Panc1 (cell line): ENCODE data around the gene NADSYN1. TPM values are rescaled to one million over a fixed set of nuclear protein-coding genes. Genes with fewer than 3 reads are reported as not detected.
A peak's percentile ranks its signal among the peaks of the same experiment; 100 is the strongest.

Experiments used
- ATAC-seq: fragments of 200-7000 bp; cut with Tn5 transposase; 2 replicates; pipeline ENCODE4 v1.9.1; 2020; ENCODE audit warnings: mild to moderate bottlenecking, moderate library complexity
- BruUV-seq: library from RNA; stranded (reverse); fragments of 400-500 nt; replicated peaks from 2 replicates; lab custom pipeline; 2021; lab: Mats Ljungman, UMichigan
- CTCF ChIA-PET: fragments of 300-600 bp; sonication (Branson Sonifier 250); formaldehyde crosslinking; loops from one replicate; lab custom pipeline; 2022; ENCODE audit warnings: antibody characterized with exemption; lab: Charles Lee
- POLR2A ChIA-PET: fragments of 300-600 bp; sonication (Branson Sonifier 250); formaldehyde crosslinking; loops from one replicate; lab custom pipeline; 2022; ENCODE audit warnings: antibody characterized with exemption; lab: Charles Lee
- DNase-seq: peaks from one replicate; pipeline ENCODE4 v3.0.0-alpha.2; 2010; ENCODE audit warnings: low read depth, low spot score
- H3K27ac ChIP-seq: 2 replicates; pipeline ENCODE4 v1.5.1; 2011; ENCODE audit warnings: mild to moderate bottlenecking, low read length, inconsistent platforms
- H3K27me3 ChIP-seq: fragments of 200-500 bp; sonication (Bioruptor generic); 2 replicates; pipeline ENCODE4 v1.6.0; 2014; ENCODE audit warnings: low read length, inconsistent platforms; ENCODE audit not compliant: control insufficient read depth, insufficient read depth
- H3K36me3 ChIP-seq: fragments of 200-500 bp; sonication (Bioruptor generic); 2 replicates; pipeline ENCODE4 v1.5.1; 2014; ENCODE audit warnings: inconsistent platforms, mild to moderate bottlenecking, low read length, moderate library complexity; ENCODE audit not compliant: control insufficient read depth, insufficient read depth
- H3K4me1 ChIP-seq: 2 replicates; pipeline ENCODE4 v1.5.1; 2011; ENCODE audit warnings: inconsistent platforms, mild to moderate bottlenecking, low read length, moderate library complexity; ENCODE audit not compliant: control insufficient read depth, insufficient read depth
- H3K4me3 ChIP-seq, 2 experiments: 2 replicates each; pipeline ENCODE4 v1.5.1; 2011 to 2012; ENCODE audit warnings: low read depth in 2 of 2, low read length in 2 of 2, mild to moderate bottlenecking in 2 of 2, inconsistent platforms in 1 of 2, moderate library complexity in 1 of 2
- H3K9me3 ChIP-seq: fragments of 200-500 bp; sonication (Bioruptor generic); 2 replicates; pipeline ENCODE4 v1.5.1; 2014; ENCODE audit warnings: low read depth, mild to moderate bottlenecking, inconsistent platforms, low read length, moderate library complexity; ENCODE audit not compliant: control insufficient read depth, insufficient read depth
- POLR2AphosphoS5 ChIP-seq: IDR thresholded peaks from 2 replicates; pipeline ENCODE4 v1.6.1; 2012; ENCODE audit warnings: mild to moderate bottlenecking, low read depth, low read length, moderate library complexity
- SIN3A ChIP-seq: IDR thresholded peaks from 2 replicates; pipeline ENCODE4 v1.6.1; 2012; ENCODE audit warnings: low read depth, mild to moderate bottlenecking, low read length, moderate library complexity, borderline replicate concordance; ENCODE audit not compliant: insufficient read depth
- TCF7L2 ChIP-seq: IDR thresholded peaks from 2 replicates; pipeline ENCODE4 v1.6.1; 2011; ENCODE audit warnings: mild to moderate bottlenecking, low read depth, low read length, inconsistent platforms
- in situ Hi-C: cut with HindIII; loops from 2 replicates; pipeline ENCODE4 v1.10.0; 2016; ENCODE audit warnings: low sequenced_read_pairs, low pct_unique_long_range_greater_than_20kb
- intact Hi-C: fragments of 100-400 bp; cut with micrococcal nuclease; formaldehyde crosslinking; loops from one replicate; pipeline ENCODE4 v1.10.0; 2022; ENCODE audit not compliant: unreplicated experiment
- total RNA-seq: library from RNA; stranded (reverse); gene quantifications from one replicate; pipeline ENCODE4 v1.2.1, GENCODE V29; 2021; ENCODE audit not compliant: unreplicated experiment
- TF ChIP-seq, protein P1 (sequence below): fragments of 450-650 bp; IDR thresholded peaks from 2 replicates; pipeline ENCODE4 v1.5.1; 2017; ENCODE audit warnings: mild to moderate bottlenecking
- TF ChIP-seq, protein P2 (sequence below), 2 experiments: IDR thresholded peaks; 2 replicates each; pipeline ENCODE4 v1.6.1; 2011 to 2012; ENCODE audit warnings: low read depth in 2 of 2, control low read depth in 1 of 2, low read length in 1 of 2, mild to moderate bottlenecking in 1 of 2, moderate library complexity in 1 of 2; ENCODE audit not compliant: insufficient read depth in 1 of 2

The NADSYN1 gene
- total RNA-seq, 1 experiment from 2014 or later = 76.1 TPM

DNA sequence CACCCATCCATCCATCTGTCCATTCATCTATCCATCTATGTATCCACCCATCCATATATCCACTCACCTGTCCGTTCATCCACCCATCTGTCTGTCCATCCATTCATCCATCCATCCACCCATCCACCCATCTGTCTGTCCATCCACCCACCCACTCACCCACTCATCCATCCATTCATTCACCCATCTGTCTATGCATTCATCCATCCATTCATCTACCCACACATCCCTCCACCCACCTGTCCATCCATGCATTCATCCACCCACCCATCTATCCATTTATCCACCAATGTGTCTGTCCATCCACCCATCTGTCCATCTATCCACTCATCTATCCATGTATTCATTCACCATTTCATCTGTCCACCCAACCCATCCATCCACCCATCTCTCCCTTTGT lies 33.3 kb downstream of the NADSYN1 start:
- POLR2A ChIA-PET = no interaction called here
- Histone ChIP-seq H3K4me3 (no peak overlapping the region), H3K36me3 (peaks cover 5% of the 10 kb centered on the region; the same call in 1 of the 2 replicates), H3K9me3 (no peaks in the 10 kb centered on the region), H3K4me1 (peaks cover 10% of the 10 kb centered on the region; the same call in 1 of the 2 replicates), H3K27ac (no peak overlapping the region), H3K27me3 (no peaks in the 10 kb centered on the region)
- ATAC-seq (no peak), DNase-seq (no peak)
- no TSS peak for BruUV-seq
- in situ Hi-C loops = no loop called here
- intact Hi-C loops = no loop called here
- CTCF ChIA-PET = interaction anchor here (0.9 kb wide), 1 partner anchor 103 kb away, joined by 3 read pairs; no protein-coding TSS in a partner anchor
- TF ChIP-seq SIN3A = no peak

DNA sequence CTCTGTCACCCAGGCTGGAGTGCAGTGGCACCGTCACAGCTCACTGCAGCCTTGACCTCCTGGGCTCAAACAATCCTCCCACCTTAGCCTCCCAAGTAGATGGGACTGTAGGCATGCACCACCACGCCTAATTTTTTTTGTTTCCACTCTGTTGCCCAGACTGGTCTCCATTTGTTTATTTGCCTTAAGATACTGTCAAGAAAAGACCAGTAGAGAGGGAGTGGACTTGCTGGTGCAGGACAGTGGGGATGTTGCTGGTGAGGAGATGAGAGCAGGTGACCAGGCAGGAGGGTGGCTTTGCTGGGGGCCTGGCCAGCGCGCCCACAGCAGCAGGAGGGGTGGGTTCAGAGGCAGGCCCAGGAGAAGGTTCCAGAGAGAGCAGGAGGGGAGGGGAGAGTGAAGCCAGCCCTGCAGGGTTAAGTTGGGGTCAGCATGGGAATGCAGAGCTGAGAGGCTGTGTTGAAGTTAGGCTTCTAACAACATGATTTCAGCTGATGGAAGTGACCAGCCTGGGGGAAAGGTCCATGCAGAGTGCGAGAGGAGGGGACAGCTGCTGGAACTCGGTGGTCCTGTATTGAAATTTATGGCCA lies 35.8 kb downstream of the NADSYN1 start:
- H3K4me3 ChIP-seq = no peak overlapping the region
- ATAC-seq = peak; percentile 36; the same call in 1 of the 2 replicates
- CTCF ChIA-PET = no interaction called here
- no peaks in the 10 kb centered on the region for H3K36me3 ChIP-seq
- DNase-seq = no peak
- H3K9me3 ChIP-seq = no peaks in the 10 kb centered on the region
- in situ Hi-C loops = no loop called here
- intact Hi-C loops = no loop called here
- no peak overlapping the region for H3K27ac ChIP-seq
- no peak for TF ChIP-seq SIN3A
- TF ChIP-seq POLR2AphosphoS5 = no peak
- TF ChIP-seq, protein P1, sequence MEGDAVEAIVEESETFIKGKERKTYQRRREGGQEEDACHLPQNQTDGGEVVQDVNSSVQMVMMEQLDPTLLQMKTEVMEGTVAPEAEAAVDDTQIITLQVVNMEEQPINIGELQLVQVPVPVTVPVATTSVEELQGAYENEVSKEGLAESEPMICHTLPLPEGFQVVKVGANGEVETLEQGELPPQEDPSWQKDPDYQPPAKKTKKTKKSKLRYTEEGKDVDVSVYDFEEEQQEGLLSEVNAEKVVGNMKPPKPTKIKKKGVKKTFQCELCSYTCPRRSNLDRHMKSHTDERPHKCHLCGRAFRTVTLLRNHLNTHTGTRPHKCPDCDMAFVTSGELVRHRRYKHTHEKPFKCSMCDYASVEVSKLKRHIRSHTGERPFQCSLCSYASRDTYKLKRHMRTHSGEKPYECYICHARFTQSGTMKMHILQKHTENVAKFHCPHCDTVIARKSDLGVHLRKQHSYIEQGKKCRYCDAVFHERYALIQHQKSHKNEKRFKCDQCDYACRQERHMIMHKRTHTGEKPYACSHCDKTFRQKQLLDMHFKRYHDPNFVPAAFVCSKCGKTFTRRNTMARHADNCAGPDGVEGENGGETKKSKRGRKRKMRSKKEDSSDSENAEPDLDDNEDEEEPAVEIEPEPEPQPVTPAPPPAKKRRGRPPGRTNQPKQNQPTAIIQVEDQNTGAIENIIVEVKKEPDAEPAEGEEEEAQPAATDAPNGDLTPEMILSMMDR = no peak
- TF ChIP-seq, protein P2, sequence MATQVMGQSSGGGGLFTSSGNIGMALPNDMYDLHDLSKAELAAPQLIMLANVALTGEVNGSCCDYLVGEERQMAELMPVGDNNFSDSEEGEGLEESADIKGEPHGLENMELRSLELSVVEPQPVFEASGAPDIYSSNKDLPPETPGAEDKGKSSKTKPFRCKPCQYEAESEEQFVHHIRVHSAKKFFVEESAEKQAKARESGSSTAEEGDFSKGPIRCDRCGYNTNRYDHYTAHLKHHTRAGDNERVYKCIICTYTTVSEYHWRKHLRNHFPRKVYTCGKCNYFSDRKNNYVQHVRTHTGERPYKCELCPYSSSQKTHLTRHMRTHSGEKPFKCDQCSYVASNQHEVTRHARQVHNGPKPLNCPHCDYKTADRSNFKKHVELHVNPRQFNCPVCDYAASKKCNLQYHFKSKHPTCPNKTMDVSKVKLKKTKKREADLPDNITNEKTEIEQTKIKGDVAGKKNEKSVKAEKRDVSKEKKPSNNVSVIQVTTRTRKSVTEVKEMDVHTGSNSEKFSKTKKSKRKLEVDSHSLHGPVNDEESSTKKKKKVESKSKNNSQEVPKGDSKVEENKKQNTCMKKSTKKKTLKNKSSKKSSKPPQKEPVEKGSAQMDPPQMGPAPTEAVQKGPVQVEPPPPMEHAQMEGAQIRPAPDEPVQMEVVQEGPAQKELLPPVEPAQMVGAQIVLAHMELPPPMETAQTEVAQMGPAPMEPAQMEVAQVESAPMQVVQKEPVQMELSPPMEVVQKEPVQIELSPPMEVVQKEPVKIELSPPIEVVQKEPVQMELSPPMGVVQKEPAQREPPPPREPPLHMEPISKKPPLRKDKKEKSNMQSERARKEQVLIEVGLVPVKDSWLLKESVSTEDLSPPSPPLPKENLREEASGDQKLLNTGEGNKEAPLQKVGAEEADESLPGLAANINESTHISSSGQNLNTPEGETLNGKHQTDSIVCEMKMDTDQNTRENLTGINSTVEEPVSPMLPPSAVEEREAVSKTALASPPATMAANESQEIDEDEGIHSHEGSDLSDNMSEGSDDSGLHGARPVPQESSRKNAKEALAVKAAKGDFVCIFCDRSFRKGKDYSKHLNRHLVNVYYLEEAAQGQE (IDR thresholded peaks at IDR 0.05; ENCODE audit: insufficient read depth in 1 of 2, low read depth in 2 of 2, low read length in 1 of 2) = no peak
- no peak for TF ChIP-seq TCF7L2
- H3K4me1 ChIP-seq = peaks cover 10% of the 10 kb centered on the region; the same call in 1 of the 2 replicates
- POLR2A ChIA-PET = interaction anchor here (0.6 kb wide), 2 partner anchors 36 to 827 kb away, joined by 3 to 6 read pairs; partner anchors contain the start of gene NADSYN1
- H3K27me3 ChIP-seq = no peaks in the 10 kb centered on the region
- no TSS peak for BruUV-seq

DNA sequence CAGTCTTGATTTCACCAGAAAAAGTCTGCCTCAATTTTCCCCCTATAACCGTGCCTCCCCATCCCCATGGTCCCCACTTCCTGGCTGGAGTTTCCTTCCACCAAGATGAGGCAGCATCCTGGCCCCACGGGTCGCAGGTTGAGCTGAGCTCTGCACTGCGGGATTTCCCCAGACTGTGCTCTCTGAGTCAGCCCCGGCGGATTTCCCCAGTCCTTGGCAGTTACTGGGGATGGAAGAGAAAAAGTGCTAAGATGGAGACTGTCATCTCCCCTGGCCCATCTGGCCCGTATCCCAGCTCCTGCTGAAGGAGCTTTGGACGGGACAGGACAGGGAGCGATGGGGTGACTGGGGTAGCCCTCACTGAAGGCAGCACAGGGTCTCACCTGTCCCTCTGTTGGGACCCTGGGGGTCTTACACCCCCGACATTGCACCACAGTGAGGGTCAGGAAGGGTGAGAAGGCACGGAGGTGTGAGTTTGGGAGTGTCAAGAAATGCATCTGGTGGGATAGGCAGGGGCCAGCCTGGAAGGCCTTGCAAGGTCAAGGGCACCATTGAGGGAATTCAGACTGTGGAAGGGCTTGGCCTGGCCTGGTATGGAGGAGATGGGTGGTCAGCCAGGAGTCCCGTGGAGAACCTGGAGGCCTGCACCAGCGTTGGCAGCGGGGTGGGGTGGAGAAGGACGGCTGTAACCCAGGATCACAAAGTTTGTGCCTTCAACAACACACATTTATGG lies 36.5 kb downstream of the NADSYN1 start:
- H3K4me1 ChIP-seq = peaks cover 10% of the 10 kb centered on the region; the same call in 1 of the 2 replicates
- intact Hi-C loops = no loop called here
- DNase-seq = no peak
- H3K27me3 ChIP-seq = no peaks in the 10 kb centered on the region
- ChIA-PET POLR2A (interaction anchor here (0.6 kb wide), 1 partner anchor 37 kb away, joined by 6 read pairs; the partner anchor contains the start of gene NADSYN1), CTCF (no interaction called here)
- no peak overlapping the region for H3K27ac ChIP-seq
- ATAC-seq = peak; percentile 84
- H3K9me3 ChIP-seq = no peaks in the 10 kb centered on the region
- BruUV-seq = no TSS peak
- in situ Hi-C loops = no loop called here
- TF ChIP-seq, protein P1 = no peak
- no peak overlapping the region for H3K4me3 ChIP-seq
- no peaks in the 10 kb centered on the region for H3K36me3 ChIP-seq
